HepG2 (cell line): ENCODE measurements around the gene HSD17B8. TPM values are rescaled to one million over a fixed set of nuclear protein-coding genes. Genes with fewer than 3 reads are reported as not detected.

Experiments used
- ARHGAP35 ChIP-seq: sonication (generic); formaldehyde crosslinking; IDR thresholded peaks from 2 replicates; pipeline ENCODE4 v1.9.0; 2022; ENCODE audit warnings: mild to moderate bottlenecking, inconsistent platforms, moderate library complexity, missing genetic modification reagents, borderline replicate concordance
- BCL3 ChIP-seq: sonication (generic); formaldehyde crosslinking; IDR thresholded peaks from 2 replicates; pipeline ENCODE4 v1.5.1; 2020; ENCODE audit warnings: mild to moderate bottlenecking, missing genetic modification reagents, moderate library complexity
- CAMTA2 ChIP-seq: sonication (generic); formaldehyde crosslinking; IDR thresholded peaks from 2 replicates; pipeline ENCODE4 v1.4.0; 2020; ENCODE audit warnings: mild to moderate bottlenecking, missing genetic modification reagents, borderline replicate concordance
- CBX5 ChIP-seq: sonication (generic); formaldehyde crosslinking; IDR thresholded peaks from 2 replicates; pipeline ENCODE4 v1.4.0; 2020; ENCODE audit warnings: missing genetic modification reagents, borderline replicate concordance
- CEBPG ChIP-seq: IDR thresholded peaks from 2 replicates; pipeline ENCODE4 v1.6.1; 2016
- EZH2 ChIP-seq: conservative IDR thresholded peaks from 2 replicates; pipeline ENCODE4 v1.6.1; 2012; ENCODE audit warnings: mild to moderate bottlenecking, low read depth, low read length, moderate library complexity
- GATAD2A ChIP-seq: IDR thresholded peaks from 2 replicates; pipeline ENCODE4 v1.6.1; 2016
- GMEB1 ChIP-seq: sonication (generic); formaldehyde crosslinking; IDR thresholded peaks from 2 replicates; pipeline ENCODE4 v1.5.1; 2020; ENCODE audit warnings: missing genetic modification reagents, mild to moderate bottlenecking, borderline replicate concordance
- KDM1A ChIP-seq: IDR thresholded peaks from 2 replicates; pipeline ENCODE4 v1.6.1; 2016; ENCODE audit warnings: missing compliant biosample characterization
- MNT ChIP-seq: fragments of 450-650 bp; IDR thresholded peaks from 2 replicates; pipeline ENCODE4 v1.6.1; 2016
- REPIN1 ChIP-seq: sonication (generic); formaldehyde crosslinking; IDR thresholded peaks from 2 replicates; pipeline ENCODE4 v1.8.0; 2022; ENCODE audit warnings: missing genetic modification reagents, low read depth, mild to moderate bottlenecking, borderline replicate concordance
- RFXANK ChIP-seq: IDR thresholded peaks from 2 replicates; pipeline ENCODE4 v1.6.1; 2016
- TAF15 ChIP-seq: fragments of 200-400 bp; formaldehyde crosslinking; IDR thresholded peaks from one replicate; pipeline ENCODE4 v1.6.1; 2018; ENCODE audit warnings: mild to moderate bottlenecking, low read depth, low read length; ENCODE audit not compliant: poor library complexity, severe bottlenecking
- ZFP1 ChIP-seq: IDR thresholded peaks from 2 replicates; pipeline ENCODE4 v1.6.1; 2016
- ZGPAT ChIP-seq: IDR thresholded peaks from 2 replicates; pipeline ENCODE4 v1.6.1; 2016; ENCODE audit warnings: mild to moderate bottlenecking
- ZNF205 ChIP-seq: IDR thresholded peaks from 2 replicates; pipeline ENCODE4 v1.6.1; 2018; ENCODE audit warnings: missing biosample characterization, missing genetic modification reagents
- ZNF292 ChIP-seq: sonication (generic); formaldehyde crosslinking; IDR thresholded peaks from 2 replicates; pipeline ENCODE4 v1.8.1; 2022; ENCODE audit warnings: mild to moderate bottlenecking, low read depth, missing genetic modification reagents, borderline replicate concordance
- ZNF337 ChIP-seq: sonication (generic); formaldehyde crosslinking; IDR thresholded peaks from 2 replicates; pipeline ENCODE4 v1.5.1; 2020; ENCODE audit warnings: missing genetic modification reagents, low read depth, mild to moderate bottlenecking, borderline replicate concordance
- ZNF580 ChIP-seq: IDR thresholded peaks from 2 replicates; pipeline ENCODE4 v1.6.1; 2016; ENCODE audit warnings: low read depth, borderline replicate concordance
- ZSCAN31 ChIP-seq: sonication (generic); formaldehyde crosslinking; IDR thresholded peaks from 2 replicates; pipeline ENCODE4 v1.5.0; 2020; ENCODE audit warnings: low read depth, mild to moderate bottlenecking, missing genetic modification reagents
- polyA plus RNA-seq, 8 experiments: library from polyadenylated mRNA; depleted of rRNA in 3 of 8; stranded (reverse) in 7 of 8; unstranded in 1 of 8; fragments of >200 nt; fragmentation: Illumina TruSeq in 4 of 8; extraction: Trizol in 4 of 8; gene quantifications; 2 replicates each; pipeline versions ENCODE4 v1.2.1 to v1.2.3, GENCODE V29; 2011 to 2016; ENCODE audit warnings: low read depth in 4 of 8, missing spikeins in 1 of 8, mixed read lengths in 1 of 8; ENCODE audit not compliant: insufficient read depth in 1 of 8
- total RNA-seq, 5 experiments: library from RNA; depleted of rRNA; stranded (reverse); fragments of >200 nt; fragmentation: Illumina TruSeq; extraction: Trizol; gene quantifications; 2 replicates each; pipeline ENCODE4 v1.2.3, GENCODE V29; 2016; ENCODE audit warnings: low read depth in 1 of 5

The HSD17B8 gene
- total and polyA plus RNA-seq, 2 of the 13 experiments (the other 11 are each of a cell fraction or from before 2014, with no cell fraction given) = 12.6 to 20.1 TPM

- TF ChIP-seq ZGPAT (CRISPR knock-in tag) (peak; percentile 92), CAMTA2 (CRISPR knock-in tag) (peak; percentile 76), EZH2 (no peak), RFXANK (CRISPR knock-in tag) (no peak; the same call in 1 of the 2 replicates), ZNF337 (no peak), ZSCAN31 (CRISPR knock-in tag) (no peak), MNT (no peak), ZNF292 (no peak), GMEB1 (peak; percentile 79), CBX5 (CRISPR knock-in tag) (peak; percentile 80), ZNF580 (CRISPR knock-in tag) (peak; percentile 71), ZNF205 (CRISPR knock-in tag) (peak; percentile 75; the same call in 1 of the 2 replicates), GATAD2A (CRISPR knock-in tag) (peak; percentile 85), CEBPG (CRISPR knock-in tag) (0 out of 2 replicates have a peak, but pooled peaks have one; percentile 30), TAF15 (no peak), ARHGAP35 (CRISPR knock-in tag) (peak; percentile 55), KDM1A (CRISPR knock-in tag) (no peak), BCL3 (CRISPR knock-in tag) (no peak), REPIN1 (no peak), ZFP1 (CRISPR knock-in tag) (no peak)
Observed at GRCh38 chr6:33208091-33208967, 3.9 kb downstream of the HSD17B8 start, which contains the start of gene RING1 (continued).
